ENCODE data around the gene AP5S1. TPM values are rescaled to one million over a fixed set of nuclear protein-coding genes. Genes with fewer than 3 reads are reported as not detected.

AP5S1 gene
- total and polyA plus RNA-seq, 2 of the 4 experiments (the other 2 are of a cell fraction), result 10.1 to 11.7 TPM

GRCh38 chr20:3787324-3788014, 32.9 kb upstream of the AP5S1 start:
- no peak overlapping the region for H4K5ac ChIP-seq (ENCODE audit: low read depth, low read length)
- TF ChIP-seq MAFK (IDR thresholded peaks at IDR 0.05; ENCODE audit: low read depth, low read length) (no peak), CHD1 (IDR thresholded peaks at IDR 0.05; ENCODE audit: low read depth, low read length) (no peak), NFE2L2 (IDR thresholded peaks at IDR 0.05; ENCODE audit: low read depth, low read length) (no peak), USF2 (IDR thresholded peaks at IDR 0.05; ENCODE audit: low read depth, low read length) (no peak), CTCF (conservative IDR thresholded peaks at IDR 0.05; ENCODE audit: low read depth, low read length) (no peak), RFX5 (IDR thresholded peaks at IDR 0.05; ENCODE audit: low read depth, low read length) (no peak), BHLHE40 (IDR thresholded peaks at IDR 0.05; ENCODE audit: low read depth, low read length) (no peak), RAD21 (IDR thresholded peaks at IDR 0.05; ENCODE audit: low read length) (no peak), SMC3 (IDR thresholded peaks at IDR 0.05; ENCODE audit: low read depth, low read length) (no peak), POLR2A (IDR thresholded peaks at IDR 0.05; ENCODE audit: low read depth, low read length) (no peak), FOS (IDR thresholded peaks at IDR 0.05; ENCODE audit: low read depth, low read length) (no peak), ELK1 (IDR thresholded peaks at IDR 0.05; ENCODE audit: borderline replicate concordance, low read depth, low read length) (no peak), RCOR1 (IDR thresholded peaks at IDR 0.05; ENCODE audit: insufficient replicate concordance, low read length) (no peak), MXI1 (IDR thresholded peaks at IDR 0.05; ENCODE audit: borderline replicate concordance, low read depth, low read length) (no peak)

More at GRCh38 chr20:3787324-3788014, 32.9 kb upstream of the AP5S1 start:
- H3K36me3 ChIP-seq (ENCODE audit: control insufficient read depth, insufficient read depth, low read length), result peaks cover 11% of the 10 kb centered on the region
- peak overlapping the region; percentile 46; the same call in 1 of the 2 replicates for H3K9ac ChIP-seq (ENCODE audit: low read depth, low read length)
- H4K91ac ChIP-seq (ENCODE audit: insufficient read depth, low read depth, low read length), result peak overlapping the region; percentile 38; the same call in 1 of the 2 replicates
- H3K23ac ChIP-seq (ENCODE audit: low read depth, low read length), result 0 out of 2 replicates have a peak overlapping the region, but pooled peaks have one; percentile 33
- H3K9me1 ChIP-seq (ENCODE audit: insufficient read depth, low read length), result peaks cover 12% of the 10 kb centered on the region
- in situ Hi-C loops (cut with MboI; ENCODE audit: low sequenced_read_pairs) (loop anchor here (10.0 kb wide), 1 partner anchor 297 kb away; no protein-coding TSS in a partner anchor), dilution Hi-C loops (cut with HindIII; ENCODE audit: low sequenced_read_pairs, unreplicated experiment) (no loop called here), intact Hi-C loops (cut with micrococcal nuclease) (loop anchor here (2.0 to 5.0 kb wide), 4 partner anchors 59 to 285 kb away; partner anchors contain the start of gene MAVS)
- no peaks in the 10 kb centered on the region for H3K27me3 ChIP-seq (ENCODE audit: control insufficient read depth, insufficient read depth, low read length)
- H2AK5ac ChIP-seq (ENCODE audit: low read depth, low read length), result 0 out of 2 replicates have a peak overlapping the region, but pooled peaks have one; percentile 28
- H4K20me1 ChIP-seq (ENCODE audit: insufficient read depth, low read length), result peaks cover 37% of the 10 kb centered on the region
- H2BK20ac ChIP-seq (ENCODE audit: low read depth, low read length), result no peak overlapping the region
- no peak overlapping the region for H2AFZ ChIP-seq (replicated peaks; ENCODE audit: low read length, poor library complexity)
- H2BK15ac ChIP-seq (ENCODE audit: low read depth, low read length), result no peak overlapping the region
- no peak for ATAC-seq (ENCODE audit: low read depth)
- no TSS peak for BruUV-seq (replicated peaks)
- no peak overlapping the region for H3K18ac ChIP-seq (ENCODE audit: low read depth, low read length)
- H3K79me1 ChIP-seq (ENCODE audit: low read depth in 1 of 2, low read length in 2 of 2), result peaks cover 5 to 33% of the 10 kb centered on the region in 2 experiments; a peak in 3 of 4 replicates
- no peak overlapping the region for H3K56ac ChIP-seq (ENCODE audit: extremely low read depth, insufficient read depth, low read length)
- peaks cover 16% of the 10 kb centered on the region for H3K4me1 ChIP-seq (ENCODE audit: control insufficient read depth, insufficient read depth, low read length)
- DNase-seq, result peak; percentile 22
- no peaks in the 10 kb centered on the region for H3K9me3 ChIP-seq (ENCODE audit: control insufficient read depth, insufficient read depth, low read length)
- H2AK9ac ChIP-seq (replicated peaks; ENCODE audit: low read depth, low read length, poor library complexity), result no peak overlapping the region
- H3K27ac ChIP-seq (ENCODE audit: insufficient read depth, low read length), result no peak overlapping the region
- ChIA-PET POLR2A (ENCODE audit: unreplicated experiment) (interaction anchor here (1.3 to 1.5 kb wide), 2 partner anchors 31 to 33 kb away, joined by 4 to 5 read pairs; no protein-coding TSS in a partner anchor), CTCF (interaction anchor here (0.6 to 2.6 kb wide), 7 partner anchors 9 to 304 kb away, joined by 3 to 18 read pairs (median 4); partner anchors contain the start of genes ADISSP and AP5S1)
- no peak overlapping the region for H4K8ac ChIP-seq (ENCODE audit: low read depth in 2 of 2, low read length in 2 of 2)
- no peak overlapping the region for H3K14ac ChIP-seq (replicated peaks; ENCODE audit: low read depth, low read length)
- no peak overlapping the region for H2BK5ac ChIP-seq (ENCODE audit: low read depth, low read length, poor library complexity, severe bottlenecking)
- WGBS, 2 experiments (ENCODE audit: extremely low coverage in 2 of 2, insufficient read length in 1 of 2), result 88% methylated on average over 1 of the region's 5 CpGs; no CpG with 5 or more reads in 1 of the 2 experiments
- H3K4ac ChIP-seq (ENCODE audit: low read depth, low read length), result peak overlapping the region; percentile 6
- H3K4me2 ChIP-seq (ENCODE audit: low read depth, low read length), result peak overlapping the region; percentile 63; the same call in 1 of the 2 replicates
- no peak overlapping the region for H3K4me3 ChIP-seq (ENCODE audit: insufficient read depth, low read depth, low read length)
- H2BK120ac ChIP-seq (ENCODE audit: low read depth, low read length), result no peak overlapping the region

Measured in IMR-90 (cell line).